Endothelial cell of umbilical vein (primary cell): Measurements from ENCODE around the gene EXOSC5. TPM values are rescaled to one million over a fixed set of nuclear protein-coding genes. Genes with fewer than 3 reads are reported as not detected.

Experiments
- BruUV-seq: library from RNA; stranded (reverse); fragments of 400-500 nt; replicated peaks from 2 replicates; lab custom pipeline; 2021; lab: Mats Ljungman, UMichigan
- CTCF ChIA-PET: fragments of 300-600, 350-600 bp; sonication (Branson Sonifier 250); formaldehyde crosslinking; loops from one replicate; lab custom pipeline; 2021; ENCODE audit warnings: antibody characterized with exemption, inconsistent platforms; lab: Charles Lee
- POLR2A ChIA-PET: fragments of 300-600, 350-600 bp; sonication (Branson Sonifier 250); formaldehyde crosslinking; loops from one replicate; lab custom pipeline; 2021; ENCODE audit warnings: antibody characterized with exemption, inconsistent platforms; lab: Charles Lee
- DNase-seq: peaks from one replicate; pipeline ENCODE4 v3.0.0-alpha.2; 2011; ENCODE audit warnings: low read depth, low spot score
- FAIRE-seq: peaks from 2 replicates; lab custom pipeline; 2011; peaks lifted over from hg19 to GRCh38; lab: Jason Lieb, UNC
- H2AFZ ChIP-seq: 2 replicates; pipeline ENCODE4 v1.6.0; 2012; ENCODE audit warnings: low read depth, low read length, control low read depth, inconsistent platforms
- H3K27ac ChIP-seq: 2 replicates; pipeline ENCODE4 v1.5.1; 2011; ENCODE audit warnings: low read depth, mild to moderate bottlenecking, control low read depth, low read length, moderate library complexity; ENCODE audit not compliant: insufficient read depth
- H3K27me3 ChIP-seq, 2 experiments: 2 replicates each; pipeline versions ENCODE4 v1.6.0 to v1.6.1; 2011; ENCODE audit warnings: low read length in 2 of 2, mixed read lengths in 1 of 2; ENCODE audit not compliant: control insufficient read depth in 2 of 2, insufficient read depth in 2 of 2
- H3K36me3 ChIP-seq, 2 experiments: 2 replicates in 1 of 2; 3 replicates in 1 of 2; pipeline ENCODE4 v1.5.1; 2011; ENCODE audit warnings: low read length in 2 of 2, mild to moderate bottlenecking in 1 of 2, moderate library complexity in 1 of 2; ENCODE audit not compliant: control insufficient read depth in 2 of 2, insufficient read depth in 2 of 2; ENCODE audit errors: extremely low read depth in 1 of 2
- H3K4me1 ChIP-seq: 3 replicates; pipeline ENCODE4 v1.5.1; 2011; ENCODE audit warnings: mild to moderate bottlenecking, low read length; ENCODE audit not compliant: control insufficient read depth, insufficient read depth; ENCODE audit errors: extremely low read depth
- H3K4me2 ChIP-seq: 2 replicates; pipeline ENCODE4 v1.6.1; 2011; ENCODE audit warnings: low read length, control low read depth, mixed read lengths; ENCODE audit not compliant: insufficient read depth
- H3K4me3 ChIP-seq, 3 experiments: fragments of 200-600 bp in 1 of 3; sonication (generic), shearing (Covaris generic) in 1 of 3; replicated peaks in 1 of 3; 2 replicates each; pipeline ENCODE4 v1.5.1; 2011 to 2016; ENCODE audit warnings: control low read depth in 3 of 3, low read length in 3 of 3, mild to moderate bottlenecking in 2 of 3, inconsistent platforms in 1 of 3, low read depth in 1 of 3, moderate library complexity in 1 of 3; ENCODE audit not compliant: insufficient read depth in 1 of 3
- H3K79me2 ChIP-seq: 2 replicates; pipeline ENCODE4 v1.6.0; 2012; ENCODE audit warnings: low read length, inconsistent platforms; ENCODE audit not compliant: control insufficient read depth, insufficient read depth
- H3K9ac ChIP-seq: replicated peaks from 2 replicates; pipeline ENCODE3; 2011; ENCODE audit warnings: low read length, control low read depth; ENCODE audit not compliant: insufficient read depth; ENCODE audit errors: extremely low read depth
- H3K9me1 ChIP-seq: replicated peaks from 3 replicates; pipeline ENCODE4 v1.6.0; 2011; ENCODE audit warnings: mild to moderate bottlenecking, low read length; ENCODE audit not compliant: control insufficient read depth, insufficient read depth; ENCODE audit errors: extremely low read depth
- H3K9me3 ChIP-seq: replicated peaks from 2 replicates; pipeline ENCODE4 v1.5.1; 2012; ENCODE audit warnings: low read length, inconsistent platforms; ENCODE audit not compliant: control insufficient read depth, insufficient read depth
- H4K20me1 ChIP-seq: replicated peaks from 2 replicates; pipeline ENCODE3; 2011; ENCODE audit warnings: mild to moderate bottlenecking, low read length; ENCODE audit not compliant: control insufficient read depth, insufficient read depth; ENCODE audit errors: extremely low read depth
- EZH2 ChIP-seq: IDR thresholded peaks from 2 replicates; pipeline ENCODE4 v1.6.1; 2012; ENCODE audit warnings: borderline replicate concordance, low read depth, mild to moderate bottlenecking, moderate library complexity, low read length, inconsistent platforms; ENCODE audit not compliant: severe bottlenecking
- JUN ChIP-seq: IDR thresholded peaks from 2 replicates; pipeline ENCODE4 v1.6.1; 2011; ENCODE audit warnings: borderline replicate concordance, low read depth; ENCODE audit not compliant: insufficient read length, insufficient read depth
- MYC ChIP-seq: IDR thresholded peaks from one replicate; pipeline ENCODE4 v1.6.1; 2011; ENCODE audit warnings: mild to moderate bottlenecking, low read depth, low read length
- POLR2AphosphoS5 ChIP-seq: IDR thresholded peaks from 2 replicates; pipeline ENCODE4 v1.6.1; 2012; ENCODE audit warnings: low read depth, mild to moderate bottlenecking, control low read depth, low read length, moderate library complexity; ENCODE audit not compliant: insufficient read depth
- dilution Hi-C: fragments of 300-500 bp; cut with MboI; formaldehyde crosslinking; loops from one replicate; pipeline ENCODE4 v1.15.0; 2019; ENCODE audit warnings: low sequenced_read_pairs; ENCODE audit not compliant: extremely low pct_ligation_motif_present
- intact Hi-C: fragments of 100-400 bp; cut with micrococcal nuclease; formaldehyde crosslinking; loops from one replicate; pipeline ENCODE4 v1.10.0; 2022
- polyA plus RNA-seq, 4 experiments: library from polyadenylated mRNA; depleted of rRNA in 3 of 4; stranded (reverse) in 3 of 4; unstranded in 1 of 4; fragments of >200 nt; gene quantifications; 2 replicates each; pipeline versions ENCODE4 v1.2.1 to v1.2.3, GENCODE V29; 2011 to 2012; ENCODE audit warnings: missing spikeins in 1 of 4
- total RNA-seq: library from RNA; stranded (reverse); gene quantifications from 2 replicates; pipeline ENCODE4 v1.2.3, GENCODE V29; 2021
- TF ChIP-seq, protein P1 (sequence below), 2 donors: IDR thresholded peaks; 1 replicate in 1 of 2; 2 replicates in 1 of 2; pipeline ENCODE4 v1.5.1; 2011; ENCODE audit warnings: low read length in 2 of 2, mild to moderate bottlenecking in 2 of 2, moderate library complexity in 2 of 2, control low read depth in 1 of 2, inconsistent platforms in 1 of 2, low read depth in 1 of 2; ENCODE audit not compliant: insufficient read depth in 1 of 2; ENCODE audit errors: extremely low read depth in 1 of 2
- TF ChIP-seq, protein P2 (sequence below): IDR thresholded peaks from 2 replicates; pipeline ENCODE4 v1.6.1; 2011; ENCODE audit not compliant: insufficient read depth, insufficient read length

EXOSC5 gene
- total and polyA plus RNA-seq, 2 donors (not counting 3 experiments of a cell fraction or from before 2014, with no cell fraction given): 14.0 to 20.9 TPM

DNA sequence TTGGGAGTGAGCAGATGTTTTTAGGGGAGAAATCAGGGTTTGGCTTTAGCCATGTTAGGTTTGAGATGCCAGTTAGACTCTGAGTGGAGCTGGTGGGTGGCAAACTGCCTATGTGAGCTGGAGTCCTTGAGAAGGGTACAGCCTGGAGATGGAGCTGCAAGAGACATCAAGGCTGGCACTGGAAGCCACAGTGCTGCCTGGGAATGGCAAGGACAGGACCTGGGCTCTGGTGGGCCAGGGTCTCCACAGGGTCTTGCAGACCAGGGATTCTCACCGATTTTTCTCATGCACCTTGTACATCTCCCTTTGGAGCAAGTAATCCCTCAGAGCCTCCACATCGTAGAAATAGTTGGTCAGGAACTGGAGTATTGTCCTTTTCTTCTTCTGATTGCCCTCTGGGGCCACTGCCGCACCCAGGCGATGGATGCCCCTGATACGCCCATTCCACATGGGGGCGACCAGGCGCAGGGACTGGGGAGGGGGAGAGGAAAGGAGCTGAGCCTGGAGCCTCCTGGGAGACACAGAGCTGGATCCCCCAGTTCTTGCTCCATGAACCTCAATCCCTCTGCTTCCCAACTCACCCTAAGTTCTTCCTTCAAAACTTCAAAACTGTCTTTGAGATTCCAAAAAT is 40.9 kb upstream of the EXOSC5 start:
- no peak overlapping the region for H3K4me2 ChIP-seq
- no peak overlapping the region for H2AFZ ChIP-seq
- H3K9me3 ChIP-seq: no peaks in the 10 kb centered on the region
- H3K79me2 ChIP-seq: no peaks in the 10 kb centered on the region
- H3K4me1 ChIP-seq: peaks cover 6% of the 10 kb centered on the region
- no peaks in the 10 kb centered on the region for H3K27me3 ChIP-seq
- dilution Hi-C loops (no loop called here), intact Hi-C loops (no loop called here)
- H3K36me3 ChIP-seq: peaks cover 0 to 7% of the 10 kb centered on the region in 2 experiments
- DNase-seq (no peak), FAIRE-seq (no peak)
- no TSS peak for BruUV-seq
- H3K9ac ChIP-seq: no peak overlapping the region
- H4K20me1 ChIP-seq: no peaks in the 10 kb centered on the region
- no peaks in the 10 kb centered on the region for H3K9me1 ChIP-seq
- no peak overlapping the region for H3K4me3 ChIP-seq
- no peak for TF ChIP-seq POLR2AphosphoS5
- no peak for TF ChIP-seq EZH2
- no peak for TF ChIP-seq JUN
- TF ChIP-seq, protein P1, sequence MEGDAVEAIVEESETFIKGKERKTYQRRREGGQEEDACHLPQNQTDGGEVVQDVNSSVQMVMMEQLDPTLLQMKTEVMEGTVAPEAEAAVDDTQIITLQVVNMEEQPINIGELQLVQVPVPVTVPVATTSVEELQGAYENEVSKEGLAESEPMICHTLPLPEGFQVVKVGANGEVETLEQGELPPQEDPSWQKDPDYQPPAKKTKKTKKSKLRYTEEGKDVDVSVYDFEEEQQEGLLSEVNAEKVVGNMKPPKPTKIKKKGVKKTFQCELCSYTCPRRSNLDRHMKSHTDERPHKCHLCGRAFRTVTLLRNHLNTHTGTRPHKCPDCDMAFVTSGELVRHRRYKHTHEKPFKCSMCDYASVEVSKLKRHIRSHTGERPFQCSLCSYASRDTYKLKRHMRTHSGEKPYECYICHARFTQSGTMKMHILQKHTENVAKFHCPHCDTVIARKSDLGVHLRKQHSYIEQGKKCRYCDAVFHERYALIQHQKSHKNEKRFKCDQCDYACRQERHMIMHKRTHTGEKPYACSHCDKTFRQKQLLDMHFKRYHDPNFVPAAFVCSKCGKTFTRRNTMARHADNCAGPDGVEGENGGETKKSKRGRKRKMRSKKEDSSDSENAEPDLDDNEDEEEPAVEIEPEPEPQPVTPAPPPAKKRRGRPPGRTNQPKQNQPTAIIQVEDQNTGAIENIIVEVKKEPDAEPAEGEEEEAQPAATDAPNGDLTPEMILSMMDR (IDR thresholded peaks at IDR 0.05; ENCODE audit: extremely low read depth in 1 of 2, insufficient read depth in 1 of 2, low read depth in 1 of 2, low read length in 2 of 2): no peak
- TF ChIP-seq MYC: no peak
- TF ChIP-seq, protein P2, sequence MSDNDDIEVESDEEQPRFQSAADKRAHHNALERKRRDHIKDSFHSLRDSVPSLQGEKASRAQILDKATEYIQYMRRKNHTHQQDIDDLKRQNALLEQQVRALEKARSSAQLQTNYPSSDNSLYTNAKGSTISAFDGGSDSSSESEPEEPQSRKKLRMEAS: no peak
- ChIA-PET POLR2A (no interaction called here), CTCF (interaction anchor here (1.4 to 3.8 kb wide), 3 partner anchors 11 to 125 kb away, joined by 3 to 23 read pairs (median 4); partner anchors contain the start of gene TGFB1)
- no peak overlapping the region for H3K27ac ChIP-seq
